M059J (cell line): ENCODE data around the gene KRT33A. TPM values are rescaled to one million over a fixed set of nuclear protein-coding genes. Genes with fewer than 3 reads are reported as not detected.

Source experiments
- DNase-seq: peaks from one replicate; pipeline ENCODE4 v3.0.0-alpha.2; 2012; ENCODE audit warnings: low read depth
- total RNA-seq: library from RNA; depleted of rRNA; stranded (reverse); fragments of >200 nt; shearing (Covaris generic); gene quantifications from 2 replicates; pipeline ENCODE4 v1.2.3, GENCODE V29; 2014

KRT33A gene
- total RNA-seq, 1 experiment from 2014 or later: 0.17 TPM

DNA sequence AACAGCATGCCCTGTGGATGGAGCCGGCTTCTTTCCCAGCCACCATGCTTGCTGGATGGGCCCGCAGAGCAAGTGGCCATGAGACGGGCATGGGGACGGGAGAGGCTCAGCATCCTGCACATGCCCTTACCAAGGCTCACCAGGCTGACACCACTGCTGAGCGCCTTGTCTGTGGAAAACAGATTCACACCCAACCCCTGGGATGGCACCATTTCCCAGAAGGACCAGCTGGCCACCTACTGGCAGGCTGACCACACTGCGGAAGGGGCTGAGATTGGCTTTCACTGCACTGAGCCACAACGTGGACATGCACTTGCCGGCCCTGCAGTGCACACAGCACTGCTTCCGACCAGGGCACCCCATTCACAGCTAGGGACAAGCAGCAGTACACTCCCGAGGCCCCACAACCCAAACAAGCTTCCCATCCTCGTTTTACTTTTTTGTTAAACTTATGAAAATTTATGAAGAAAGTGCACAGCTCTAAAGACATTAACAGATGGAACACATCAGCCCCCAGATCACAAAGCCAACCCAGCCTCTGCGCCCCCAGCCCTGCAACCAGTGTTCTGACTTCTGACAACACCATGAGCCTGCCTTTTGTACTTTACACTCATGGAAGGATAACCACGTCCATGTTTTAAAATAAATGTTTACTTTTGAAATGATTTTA is 21.2 kb downstream of the KRT33A start:
- DNase-seq: peak; percentile 63

DNA sequence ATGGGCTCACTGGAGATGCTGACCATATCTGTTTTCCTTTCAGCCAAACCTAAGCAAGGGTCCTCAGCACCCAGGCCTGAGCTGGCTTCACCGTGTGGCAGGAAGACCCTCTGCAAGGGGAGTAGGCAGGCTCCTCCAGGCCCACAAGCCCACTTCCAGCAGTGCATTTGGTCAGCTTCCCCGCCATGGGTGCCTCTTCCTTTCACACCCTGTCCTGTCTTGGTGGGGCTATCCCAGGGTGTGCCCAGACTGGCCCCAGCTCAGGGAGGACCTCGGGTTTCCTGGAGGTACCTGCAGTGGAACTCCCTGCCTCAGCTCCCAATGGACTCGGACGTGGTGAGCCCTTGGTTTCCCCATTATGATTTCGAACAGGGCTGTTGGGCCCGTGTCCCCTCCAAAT is 22.4 kb downstream of the KRT33A start:
- no peak for DNase-seq

DNA sequence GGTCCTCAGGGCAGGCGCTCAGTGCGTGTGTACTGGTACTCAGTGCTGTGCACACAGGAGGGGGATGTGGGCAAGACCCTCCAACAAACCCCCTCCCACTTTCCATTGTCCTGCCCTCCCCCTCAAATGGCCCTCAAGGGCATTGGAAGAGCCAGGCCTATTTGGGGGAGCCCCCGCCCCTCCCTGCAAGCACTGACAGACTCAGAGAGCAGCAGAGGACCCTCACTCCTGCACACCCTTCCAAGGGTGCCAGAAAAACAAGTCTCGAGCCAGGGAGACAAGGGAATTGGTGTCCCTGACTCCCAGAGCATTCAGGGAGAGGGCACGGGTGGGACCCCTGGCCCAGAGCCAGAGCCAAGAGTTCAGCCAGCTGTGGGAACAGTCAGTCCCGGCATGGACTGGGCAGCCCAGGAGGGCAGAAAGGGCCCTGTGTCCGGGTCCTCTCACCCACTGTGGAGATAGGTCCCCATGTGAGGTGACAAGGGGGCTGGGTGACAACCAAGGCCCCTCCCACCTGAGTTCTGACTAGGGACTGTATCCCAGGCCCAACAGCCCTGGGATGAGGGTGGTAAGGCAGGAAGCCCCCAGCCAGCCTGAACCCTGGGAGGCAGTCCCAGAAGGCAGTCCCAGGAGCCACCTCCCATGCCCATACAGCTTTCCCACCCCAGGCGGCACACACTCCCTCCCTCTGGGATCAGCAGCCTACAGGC is 23.1 kb downstream of the KRT33A start:
- no peak for DNase-seq

DNA sequence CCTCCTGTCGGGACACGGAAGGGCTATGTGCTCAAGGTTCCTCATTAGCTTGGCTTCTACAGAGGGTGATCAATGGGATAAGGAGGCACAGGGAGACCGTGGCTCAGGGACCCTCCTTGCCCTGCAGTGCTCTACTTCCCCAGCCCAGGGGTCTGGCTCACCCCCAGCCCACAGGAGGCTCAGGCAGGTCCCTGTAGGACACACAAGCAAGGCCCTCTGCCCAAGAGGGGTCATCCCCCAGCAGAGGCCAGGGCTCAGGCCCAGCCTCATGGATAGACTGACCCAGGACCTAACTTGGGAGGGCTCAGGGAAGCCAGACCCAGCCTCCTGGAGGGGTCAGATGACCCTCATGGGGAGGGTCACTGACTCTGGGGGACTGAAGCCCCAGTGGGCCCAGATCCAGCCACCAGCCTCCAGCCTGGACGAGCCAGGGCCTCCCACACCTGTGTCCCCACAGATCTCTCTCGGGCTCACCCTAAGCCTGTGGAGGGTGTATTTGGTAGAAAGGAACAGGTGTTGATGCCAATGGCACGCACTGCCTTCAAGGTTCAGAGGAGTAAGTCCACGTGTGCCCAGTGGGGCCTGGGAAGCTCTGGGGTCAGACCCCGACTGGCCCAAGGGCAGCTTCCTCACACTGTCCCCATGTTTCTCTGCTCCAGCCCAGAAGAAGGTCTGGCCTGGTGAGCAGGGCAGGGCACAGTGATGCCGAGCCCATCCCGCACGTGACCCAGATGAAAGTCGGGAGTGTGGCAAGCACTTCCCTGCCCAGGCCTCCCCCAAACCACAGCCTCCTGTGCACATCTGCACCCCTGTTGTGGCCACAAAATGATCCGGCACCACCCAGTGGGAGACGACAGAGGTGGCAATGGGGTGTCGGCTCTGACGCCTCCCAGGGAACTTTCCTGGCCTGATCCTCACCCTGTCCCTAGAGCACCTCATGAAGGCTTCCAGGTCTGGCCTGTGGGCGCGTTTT is 24.2 kb downstream of the KRT33A start:
- DNase-seq: no peak

DNA sequence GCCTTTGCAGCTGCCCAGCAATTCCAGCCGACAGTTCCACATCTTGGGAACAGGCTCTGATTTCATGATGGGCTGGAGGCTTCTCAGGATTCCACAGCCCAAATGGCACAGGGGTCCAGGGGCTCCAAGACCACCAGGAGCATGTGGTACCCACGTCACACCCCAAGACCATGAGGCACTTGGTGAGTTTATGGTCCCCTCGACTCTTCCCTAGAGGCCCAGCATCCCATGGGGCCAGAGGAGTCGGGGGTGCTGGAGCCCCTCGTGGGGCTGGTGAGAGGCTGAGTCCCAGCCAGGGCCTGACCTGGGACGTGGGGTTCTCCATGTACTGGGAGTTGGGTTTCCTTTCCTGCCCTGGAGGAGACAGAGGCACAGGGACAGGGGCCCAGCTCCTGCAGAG is 25.0 kb downstream of the KRT33A start:
- no peak for DNase-seq

DNA sequence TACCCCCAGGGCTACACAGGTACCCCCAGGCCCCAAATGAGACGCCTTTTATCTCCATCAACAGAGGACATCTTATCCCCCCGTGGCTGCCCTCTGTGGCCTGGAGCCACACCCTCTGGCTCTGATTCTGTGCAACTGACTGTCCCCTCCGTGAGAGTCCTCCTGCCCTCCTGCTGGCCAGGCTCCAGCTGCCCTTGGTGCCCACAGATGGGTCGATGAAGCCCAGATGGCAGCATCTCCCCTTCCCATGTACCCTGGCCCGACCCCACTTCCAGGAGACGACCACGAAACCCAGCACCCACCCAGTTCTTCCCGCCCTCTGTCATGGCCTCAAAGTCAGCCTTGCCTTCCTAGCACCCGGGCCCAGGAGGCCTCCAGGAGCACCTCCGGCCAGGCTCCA is 25.5 kb downstream of the KRT33A start:
- DNase-seq: no peak

DNA sequence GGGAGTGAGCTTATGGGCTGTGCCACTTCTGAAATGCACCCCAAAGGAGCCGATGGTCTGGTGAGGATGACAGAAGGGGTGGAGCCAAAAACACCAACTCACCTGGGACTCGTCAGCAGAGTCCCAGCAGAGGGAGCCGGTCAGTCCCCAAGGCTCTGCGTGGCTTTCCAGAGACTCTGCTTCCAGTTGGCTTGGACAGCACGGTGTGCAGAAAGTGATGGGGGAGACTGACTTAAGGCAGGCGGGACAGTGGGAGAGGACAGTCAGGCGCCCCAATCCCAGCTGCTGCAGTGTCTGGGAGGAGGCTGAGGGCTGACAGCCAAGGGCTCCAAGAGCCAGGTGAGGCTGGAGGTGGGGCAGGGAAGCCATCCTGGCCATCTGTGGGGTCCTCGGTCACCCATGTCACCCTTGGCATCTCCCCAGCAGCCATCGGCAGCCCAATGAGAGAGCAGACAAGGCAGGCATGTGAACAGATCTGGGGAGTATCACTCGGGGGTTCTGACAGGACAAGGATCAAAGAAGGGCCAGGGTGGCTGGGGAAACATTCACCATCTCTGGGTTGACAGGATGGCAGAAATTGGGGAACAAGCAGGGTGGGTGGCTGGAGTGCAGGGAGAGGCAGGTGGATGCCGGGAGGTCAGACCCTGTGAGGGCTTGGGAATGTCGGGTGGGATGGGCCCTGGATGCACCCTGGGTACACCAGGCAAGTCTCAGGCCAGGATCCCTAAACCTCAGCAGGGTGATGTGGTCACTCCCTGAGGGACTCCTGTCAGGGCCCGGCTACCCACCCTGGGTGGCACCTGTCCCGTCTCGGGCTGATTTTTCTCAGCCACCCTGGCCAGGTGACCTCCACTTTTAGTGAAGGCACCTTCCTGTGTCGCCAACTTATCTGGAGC is 26.2 kb downstream of the KRT33A start:
- peak; percentile 62 for DNase-seq

DNA sequence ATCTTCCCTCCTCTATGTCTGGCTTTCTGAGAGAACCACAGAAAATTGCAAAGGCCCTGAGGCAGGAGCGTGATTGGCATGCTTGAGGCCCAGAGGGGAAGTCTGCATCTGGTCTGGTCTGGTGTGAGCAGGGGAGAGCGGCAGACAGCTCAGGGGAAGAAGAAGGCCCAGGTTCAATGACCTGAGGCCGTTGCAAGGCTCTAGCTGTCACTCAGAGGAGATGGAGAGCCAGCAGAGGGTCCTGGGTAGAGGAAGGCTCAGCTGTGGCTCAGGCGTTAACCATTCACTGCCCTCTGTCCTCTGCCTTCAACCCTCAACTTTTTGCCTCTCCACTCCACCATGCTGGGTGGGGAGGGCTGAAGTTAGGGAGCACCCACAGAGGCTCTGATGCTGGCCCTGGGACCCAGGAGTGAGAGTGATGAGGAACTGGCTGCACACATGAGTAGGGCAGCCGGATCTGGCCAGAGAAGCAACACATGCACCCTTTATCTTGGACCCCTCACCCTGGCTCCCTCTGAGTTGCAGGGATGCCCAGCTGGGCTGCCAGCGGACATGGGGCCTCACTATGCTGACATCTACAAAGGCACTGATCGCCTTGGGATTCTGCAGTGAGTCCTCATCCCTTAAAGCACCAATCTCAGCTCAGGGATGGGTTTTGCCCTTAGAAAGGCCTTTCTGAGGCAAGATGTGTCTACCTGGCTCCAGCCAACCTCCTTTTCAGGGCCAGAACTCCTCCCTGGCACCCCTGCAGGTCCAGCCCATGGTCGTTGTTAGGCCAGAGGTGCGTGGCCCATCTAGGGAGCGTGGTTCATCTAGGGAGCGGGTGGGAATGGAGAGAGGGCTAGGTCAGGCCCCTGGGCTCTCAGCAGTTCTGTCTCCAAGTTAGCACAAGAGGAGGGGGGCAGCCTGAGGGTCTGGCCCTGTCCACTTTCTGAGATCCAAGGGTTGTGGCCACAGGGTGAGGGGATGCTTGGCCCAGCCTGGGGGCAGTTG is 27.4 kb downstream of the KRT33A start:
- DNase-seq: no peak

DNA sequence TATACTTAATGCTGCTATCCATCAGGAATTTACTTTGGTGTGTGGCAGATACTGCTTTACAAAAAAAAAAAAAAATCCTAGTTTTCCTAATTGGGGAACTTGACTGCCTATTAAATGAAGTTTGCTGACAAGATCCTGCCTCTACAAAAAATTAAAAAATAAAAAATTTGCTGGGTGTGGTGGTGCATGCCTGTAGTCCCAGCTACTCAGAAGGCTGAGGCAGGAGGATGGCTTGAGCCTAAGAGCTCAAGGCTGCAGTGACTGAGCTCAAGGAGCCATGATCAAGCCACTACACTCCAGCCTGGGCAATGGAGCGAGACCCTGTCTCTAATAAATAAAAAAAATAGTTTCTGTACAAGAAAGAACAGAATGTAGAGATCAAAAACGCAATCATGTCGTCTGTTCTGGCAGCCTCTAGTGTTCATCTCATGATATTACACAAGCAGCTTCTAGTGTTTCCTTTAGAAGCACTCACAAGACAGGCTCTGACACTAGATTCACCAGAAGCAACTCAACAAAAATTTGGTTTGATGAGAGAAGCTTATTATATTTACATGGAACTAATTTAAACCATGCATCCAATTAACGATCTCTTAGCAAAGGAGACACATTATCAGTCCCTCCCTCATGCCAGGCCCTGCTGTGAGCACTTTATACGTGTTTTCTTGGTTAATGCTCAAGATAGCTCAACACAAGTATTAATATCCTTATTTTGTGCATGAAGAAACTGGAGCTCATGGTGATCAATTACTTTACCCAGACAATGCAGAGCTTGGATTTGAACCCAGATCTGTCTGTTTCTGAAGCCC is 28.3 kb downstream of the KRT33A start:
- DNase-seq: peak; percentile 67

DNA sequence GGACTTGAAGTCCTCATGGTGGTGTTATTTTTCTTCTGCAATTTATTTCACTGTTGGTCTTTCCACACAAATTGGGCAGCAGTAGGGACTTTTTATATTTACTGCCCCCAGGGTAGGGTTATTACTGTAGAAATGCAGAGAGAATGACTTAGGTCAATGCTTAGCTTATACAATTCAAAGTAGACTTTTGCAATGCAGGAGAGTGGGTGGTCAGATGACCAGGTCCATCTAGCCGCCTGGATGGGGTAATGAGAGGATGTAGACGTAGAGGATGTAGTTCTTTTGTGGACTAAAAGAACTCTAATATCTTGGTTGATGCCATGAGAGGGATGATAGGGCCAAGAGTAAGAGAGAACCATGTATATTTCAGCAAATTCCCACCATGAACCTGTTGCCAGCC is 32.4 kb downstream of the KRT33A start:
- DNase-seq: no peak

DNA sequence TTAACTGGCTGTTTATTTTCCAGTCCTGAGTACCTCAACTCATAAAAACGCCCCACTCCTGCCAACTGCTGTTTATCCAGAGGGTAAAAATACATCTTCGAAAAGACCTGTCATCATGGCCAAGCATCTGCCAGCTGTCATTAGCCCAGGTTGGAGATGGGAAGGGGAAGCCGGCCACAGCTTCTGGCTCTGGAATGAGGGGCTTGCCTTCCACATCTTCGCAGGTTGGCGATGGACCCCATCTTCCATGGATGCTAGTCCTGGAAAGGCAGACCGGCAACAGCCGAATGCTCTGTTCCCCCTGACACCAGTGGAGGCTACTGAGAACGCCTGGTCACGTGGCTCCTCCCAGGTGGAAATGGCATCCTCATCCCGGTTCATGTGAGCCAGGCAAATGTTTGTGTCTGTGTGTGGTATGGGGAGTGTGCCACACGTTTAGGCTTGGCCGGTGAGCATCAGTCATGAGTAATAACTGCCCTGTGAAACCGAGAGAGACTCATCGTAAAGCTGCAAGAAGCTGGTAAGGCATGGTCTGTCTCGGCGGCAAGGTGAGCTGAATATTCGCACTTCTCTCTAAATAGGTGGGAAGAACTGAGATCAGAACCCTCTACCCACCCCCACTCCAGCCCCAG is 34.7 kb downstream of the KRT33A start:
- no peak for DNase-seq

DNA sequence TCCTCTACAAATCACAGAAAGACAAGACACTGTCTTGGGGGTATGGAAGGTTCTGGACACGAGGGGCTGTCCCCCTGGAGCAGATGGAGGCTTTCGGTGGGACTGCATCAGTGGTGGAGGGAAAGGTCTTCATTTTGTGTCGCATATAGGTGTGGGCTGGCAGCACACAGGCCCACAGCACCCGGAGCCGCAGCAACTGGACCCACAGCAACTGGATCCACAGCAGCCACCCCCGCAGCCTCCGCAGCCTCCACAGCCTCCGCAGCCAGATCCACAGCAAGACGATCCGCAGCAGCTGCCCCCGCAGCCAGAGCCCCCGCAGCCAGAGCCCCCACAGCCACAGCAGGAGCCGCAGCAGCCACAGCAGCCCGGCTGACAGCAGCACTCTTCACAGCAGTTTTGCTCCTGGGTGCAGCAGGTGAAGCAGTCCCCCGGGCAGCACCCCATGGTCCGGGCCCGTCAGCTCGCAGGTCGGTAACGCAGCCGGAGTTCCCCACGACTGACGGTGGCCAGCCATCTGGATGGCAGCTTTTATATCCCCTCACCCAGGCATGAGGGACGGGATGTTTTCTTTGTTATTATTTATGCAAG is 35.3 kb downstream of the KRT33A start, which contains the start of gene KRTAP17-1:
Gene KRTAP17-1 (minus strand): TSS at position 507 of the 591 bp plus-strand sequence. CDS start 60 bp downstream, at position 447.
- no peak for DNase-seq

DNA sequence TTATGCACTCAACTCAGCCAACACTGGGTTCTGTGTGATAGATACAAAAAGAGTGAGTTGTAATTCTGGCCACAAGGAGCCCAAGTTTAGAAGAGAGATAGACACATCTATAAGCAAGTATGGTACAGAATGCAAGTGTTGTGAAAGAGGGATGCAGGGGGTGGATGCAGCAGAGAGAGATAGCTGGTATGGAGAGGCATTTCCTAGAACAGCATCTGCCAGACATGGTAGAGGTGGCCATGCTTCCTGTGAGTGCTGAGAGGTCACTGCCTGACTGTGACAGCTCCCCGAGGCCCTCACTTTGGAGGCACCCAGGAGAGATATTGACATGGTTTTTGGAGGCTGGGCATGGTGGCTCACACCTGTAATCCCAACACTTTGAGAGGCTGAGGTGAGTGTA is 39.5 kb downstream of the KRT33A start:
- DNase-seq: no peak

DNA sequence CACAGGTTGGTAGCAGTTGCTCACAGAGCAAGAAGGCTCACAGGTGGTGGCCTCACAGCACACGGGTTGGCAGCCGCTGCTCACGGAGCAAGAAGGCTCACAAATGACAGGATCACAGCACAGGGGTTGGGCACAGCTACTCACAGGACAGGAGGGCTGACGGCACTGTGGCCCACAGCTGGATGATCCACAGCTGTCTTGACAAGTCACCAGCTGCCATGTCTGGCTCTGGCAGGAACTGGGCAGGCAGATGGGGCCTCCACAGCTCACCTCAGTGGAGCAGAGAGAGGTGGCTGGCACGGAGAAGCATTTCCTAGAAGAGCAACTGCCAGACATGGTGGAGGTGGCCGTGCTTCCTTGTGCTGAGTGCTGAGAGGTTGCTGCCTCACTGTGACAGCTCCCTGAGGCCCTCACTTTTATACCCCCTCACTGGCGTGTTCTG is 41.7 kb downstream of the KRT33A start, which contains the start of gene KRTAP16-1:
Gene KRTAP16-1 (minus strand): TSS at position 392 of the 442 bp plus-strand sequence. CDS start 56 bp downstream, at position 336.
- DNase-seq: no peak

DNA sequence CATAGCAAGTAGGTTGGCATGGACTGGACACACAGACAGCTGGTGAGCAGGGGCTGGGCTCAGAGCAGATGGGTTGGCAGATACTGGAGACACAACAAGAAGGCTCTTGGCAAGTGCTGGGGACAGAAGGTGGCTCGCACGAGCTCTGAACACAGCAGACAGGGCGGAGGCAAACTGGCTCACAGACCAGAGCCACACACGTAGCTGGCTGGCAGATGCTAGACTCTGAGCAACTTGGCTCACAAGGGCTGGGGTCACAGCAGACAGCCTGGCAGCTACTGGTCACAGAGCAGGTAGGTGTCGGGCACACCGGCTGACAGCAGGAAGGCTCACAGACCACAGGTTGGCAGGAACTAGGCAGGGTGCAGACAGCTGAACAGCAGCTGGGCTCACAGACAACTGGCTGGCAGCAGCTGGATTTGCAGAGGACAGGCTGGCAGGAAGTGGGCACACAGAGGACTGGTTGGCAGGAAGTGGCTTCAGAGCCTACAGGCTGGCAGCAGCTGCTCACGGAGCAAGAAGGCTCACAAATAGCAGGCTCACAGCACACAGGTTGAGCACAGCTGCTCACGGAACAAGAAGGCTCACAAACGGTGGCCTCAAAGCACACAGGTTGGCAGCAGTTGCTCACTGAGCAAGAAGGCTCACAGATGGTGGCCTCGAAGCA is 42.2 kb downstream of the KRT33A start:
- no peak for DNase-seq

DNA sequence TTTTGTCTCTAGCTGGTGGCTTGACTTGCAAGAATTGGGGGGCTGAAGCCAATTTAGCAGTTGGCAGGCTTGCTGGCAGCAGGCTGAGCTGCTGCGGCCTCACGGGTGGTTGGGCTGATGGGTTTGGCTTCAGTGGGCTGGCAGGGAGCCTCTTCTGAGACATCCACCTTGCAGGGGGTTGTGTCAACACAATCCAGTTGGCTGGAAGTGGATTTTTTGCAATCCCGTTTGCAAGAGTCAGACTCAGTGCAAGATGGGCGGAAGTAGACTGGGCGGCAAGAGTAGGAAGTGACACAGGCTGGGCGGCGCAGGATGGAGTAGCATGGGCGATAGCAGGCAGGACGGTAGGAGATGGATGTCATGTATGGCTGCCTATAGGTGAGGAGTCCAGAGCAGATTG is 43.0 kb downstream of the KRT33A start:
- DNase-seq: no peak

DNA sequence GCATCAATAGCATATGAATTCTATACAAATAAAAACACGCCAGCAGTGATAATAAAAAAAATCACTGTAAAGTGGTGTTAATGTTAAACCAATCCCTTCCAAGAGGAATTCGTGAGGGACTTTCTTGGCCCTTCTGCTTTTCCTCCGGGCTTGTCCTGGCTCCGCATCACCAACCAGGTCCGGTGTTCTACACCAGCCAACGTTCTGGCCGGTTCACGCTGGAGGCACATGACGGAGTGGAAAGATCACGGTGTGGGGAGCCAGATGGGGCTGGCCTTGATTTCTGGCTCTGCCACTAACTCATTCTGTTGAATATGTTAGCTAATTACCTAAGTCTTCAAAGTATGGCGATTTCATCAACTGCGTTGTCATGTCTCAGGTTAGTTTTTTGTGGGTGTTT is 46.5 kb downstream of the KRT33A start:
- no peak for DNase-seq
